ENCODE results near the gene GMDS. TPM values are rescaled to one million over a fixed set of nuclear protein-coding genes. Genes with fewer than 3 reads are reported as not detected.

The GMDS gene
- total and polyA plus RNA-seq, 2 of the 8 experiments (the other 6 are each of a cell fraction or from before 2014, with no cell fraction given), result 16.8 to 50.0 TPM

- Histone ChIP-seq H3K79me2 (ENCODE audit: control insufficient read depth in 1 of 2, insufficient read depth in 2 of 2, low read length in 2 of 2) (no peaks in the 10 kb centered on the region), H3K4me2 (ENCODE audit: insufficient read depth in 1 of 2, low read depth in 2 of 2, low read length in 2 of 2) (no peak overlapping the region), H3K79me1 (ENCODE audit: low read depth, low read length) (no peaks in the 10 kb centered on the region), H3K4me3 (ENCODE audit: extremely low read depth in 1 of 4, insufficient read depth in 2 of 4, low read depth in 3 of 4, low read length in 4 of 4) (no peak overlapping the region), H3K56ac (replicated peaks; ENCODE audit: insufficient read length, low read depth, low read length) (no peak overlapping the region), H4K8ac (ENCODE audit: extremely low read depth, insufficient read depth, low read length) (no peak overlapping the region), H3K9ac (replicated peaks in 1 of 4; ENCODE audit: extremely low read depth in 1 of 4, low read depth in 3 of 4, low read length in 3 of 4) (no peak overlapping the region), H4K91ac (replicated peaks; ENCODE audit: insufficient read length, low read length) (no peak overlapping the region), H3K4ac (replicated peaks; ENCODE audit: insufficient read length, low read depth, low read length) (no peak overlapping the region), H2BK15ac (ENCODE audit: low read length) (no peak overlapping the region), H2BK5ac (ENCODE audit: low read depth, low read length) (no peak overlapping the region), H3K18ac (ENCODE audit: extremely low read depth, low read length) (no peak overlapping the region), H3K36me3 (ENCODE audit: control insufficient read depth in 2 of 4, insufficient read depth in 4 of 4, low read length in 3 of 4) (no peaks in the 10 kb centered on the region), H2BK120ac (replicated peaks; ENCODE audit: low read depth, low read length) (no peak overlapping the region), H3K23ac (ENCODE audit: insufficient read length) (no peak overlapping the region), H2BK20ac (ENCODE audit: low read length) (no peak overlapping the region), H3K27me3 (replicated peaks in 1 of 4; ENCODE audit: control insufficient read depth in 3 of 4, extremely low read depth in 1 of 4, insufficient read depth in 3 of 4, low read length in 3 of 4) (peaks cover 0 to 3% (median 0%) of the 10 kb centered on the region in 4 experiments; a peak in 1 of 7 replicates), H3K4me1 (replicated peaks in 1 of 4; ENCODE audit: control insufficient read depth in 3 of 4, insufficient read depth in 4 of 4, low read length in 3 of 4) (peaks cover 0 to 3% (median 1%) of the 10 kb centered on the region in 4 experiments; a peak in 4 of 7 replicates), H3K9me3 (ENCODE audit: insufficient read depth in 2 of 2, low read depth in 1 of 2, low read length in 1 of 2) (no peaks in the 10 kb centered on the region), H3K14ac (ENCODE audit: insufficient read length) (no peak overlapping the region), H2AFZ (ENCODE audit: low read length) (no peak overlapping the region), H2BK12ac (ENCODE audit: low read depth, low read length) (no peak overlapping the region), H4K20me1 (replicated peaks in 1 of 2; ENCODE audit: control insufficient read depth in 1 of 2, insufficient read depth in 2 of 2, low read length in 2 of 2) (no peaks in the 10 kb centered on the region), H4K5ac (ENCODE audit: insufficient read length, low read depth, low read length) (no peak overlapping the region), H3K27ac (ENCODE audit: low read depth, low read length) (no peak overlapping the region), H3K23me2 (ENCODE audit: low read depth, low read length) (no peaks in the 10 kb centered on the region), H2AK5ac (ENCODE audit: low read depth, low read length) (no peak overlapping the region)
- FAIRE-seq, result no peak
- CTCF ChIA-PET (ENCODE audit: partially characterized antibody), result interaction anchor here (0.7 kb wide), 1 partner anchor 312 kb away, joined by 3 read pairs; no protein-coding TSS in a partner anchor
- POLR2A ChIA-PET (ENCODE audit: partially characterized antibody), result no interaction called here
- no peak for TF ChIP-seq SIX5 (IDR thresholded peaks at IDR 0.05; ENCODE audit: low read depth, low read length)
- no peak for TF ChIP-seq KDM4A (IDR thresholded peaks at IDR 0.05; ENCODE audit: low read depth, low read length, severe bottlenecking)
- no peak for TF ChIP-seq ASH2L (IDR thresholded peaks at IDR 0.05; ENCODE audit: low read length)
- TF ChIP-seq TCF12 (IDR thresholded peaks at IDR 0.05; ENCODE audit: low read depth, low read length), result no peak
- TF ChIP-seq NANOG (IDR thresholded peaks at IDR 0.05; ENCODE audit: insufficient read depth, low read depth, low read length, poor library complexity, severe bottlenecking), result no peak
- no peak for TF ChIP-seq HDAC2 (IDR thresholded peaks at IDR 0.05; ENCODE audit: borderline replicate concordance in 1 of 2, low read depth in 2 of 2, low read length in 2 of 2)
- TF ChIP-seq NRF1 (IDR thresholded peaks at IDR 0.05; ENCODE audit: low read depth, low read length), result no peak
- no peak for TF ChIP-seq BCL11A (IDR thresholded peaks at IDR 0.05; ENCODE audit: low read depth in 2 of 2, low read length in 2 of 2)
- 86% methylated on average over 6 of the region's 6 CpGs; no CpG with 5 or more reads in 1 of the 2 experiments for WGBS, 2 experiments (ENCODE audit: extremely low coverage in 1 of 2, insufficient coverage in 1 of 2, insufficient read length in 1 of 2, insufficient replicate concordance in 2 of 2, low coverage in 1 of 2, low lambda C conversion rate in 2 of 2, missing lambda C conversion rate in 1 of 2)
- no peak for DNase-seq (ENCODE audit: low read depth in 1 of 2, low spot score in 2 of 2)
These were observed 665.3 kb downstream of the GMDS start for GRCh38 chr6:1580109-1580508.
